Smooth muscle cell (in vitro differentiated cells): ENCODE data around the gene C22orf31. TPM values are rescaled to one million over a fixed set of nuclear protein-coding genes. Genes with fewer than 3 reads are reported as not detected.
A peak's percentile ranks its signal among the peaks of the same experiment; 100 is the strongest.

Experiments
- DNase-seq: peaks from one replicate; lab custom pipeline; 2025; ENCODE audit not compliant: unreplicated experiment; lab: John Stamatoyannopoulos, UW
- H2AFZ ChIP-seq: fragments of 200-600 bp; sonication (generic); 2 replicates; pipeline ENCODE4 v1.6.0; 2016; ENCODE audit warnings: antibody characterized with exemption, low read depth, mild to moderate bottlenecking
- H3F3A ChIP-seq: fragments of 200-600 bp; sonication (generic); 2 replicates; pipeline ENCODE4 v1.6.0; 2017; ENCODE audit warnings: antibody characterized with exemption, low read depth
- H3K27ac ChIP-seq: fragments of 200-600 bp; sonication (generic); 2 replicates; pipeline ENCODE4 v1.5.1; 2016; ENCODE audit warnings: low read depth, mild to moderate bottlenecking
- H3K27me3 ChIP-seq: fragments of 200-600 bp; sonication (generic); 2 replicates; pipeline ENCODE4 v1.6.1; 2016; ENCODE audit warnings: low read depth, mild to moderate bottlenecking
- H3K36me3 ChIP-seq: fragments of 200-600 bp; sonication (generic); 2 replicates; pipeline ENCODE4 v1.5.1; 2016; ENCODE audit warnings: low read depth
- H3K4me1 ChIP-seq: fragments of 200-600 bp; sonication (generic); 2 replicates; pipeline ENCODE4 v1.5.1; 2016; ENCODE audit warnings: low read depth
- H3K4me2 ChIP-seq: fragments of 200-600 bp; sonication (generic); 2 replicates; pipeline ENCODE4 v1.6.0; 2016; ENCODE audit warnings: mild to moderate bottlenecking
- H3K4me3 ChIP-seq: fragments of 200-600 bp; sonication (generic); 2 replicates; pipeline ENCODE4 v1.5.1; 2016; ENCODE audit warnings: mild to moderate bottlenecking
- H3K79me2 ChIP-seq: fragments of 200-600 bp; sonication (generic); 2 replicates; pipeline ENCODE4 v1.6.0; 2016; ENCODE audit warnings: low read depth, mild to moderate bottlenecking
- H3K9ac ChIP-seq: fragments of 200-600 bp; sonication (generic); 2 replicates; pipeline ENCODE4 v1.6.0; 2016; ENCODE audit warnings: low read depth
- H3K9me3 ChIP-seq: fragments of 200-600 bp; sonication (generic); replicated peaks from 2 replicates; pipeline ENCODE4 v1.5.1; 2016; ENCODE audit warnings: low read depth
- H4K20me1 ChIP-seq: fragments of 200-600 bp; sonication (generic); 2 replicates; pipeline ENCODE4 v1.6.0; 2016; ENCODE audit warnings: low read depth
- CTCF ChIP-seq: fragments of 200-600 bp; sonication (generic); IDR thresholded peaks from 2 replicates; pipeline ENCODE4 v1.5.1; 2017; ENCODE audit warnings: borderline replicate concordance, mild to moderate bottlenecking, antibody characterized with exemption; ENCODE audit not compliant: insufficient read depth, poor library complexity, severe bottlenecking
- WGBS: methylation state at CpG from one replicate; pipeline ENCODE4 v1.1.7; 2016; ENCODE audit warnings: low lambda C conversion rate; 5-methylcytosine and 5-hydroxymethylcytosine counted together
- polyA plus RNA-seq: library from polyadenylated mRNA; unstranded; fragments of >200 nt; fragmentation: Nextera tagmentation; extraction: Ambion mirVana; gene quantifications from 2 replicates; pipeline ENCODE4 v1.2.1, GENCODE V29; 2016
- total RNA-seq: library from RNA; depleted of rRNA; stranded (reverse); fragments of >200 nt; gene quantifications from 2 replicates; pipeline ENCODE4 v1.2.3, GENCODE V29; 2014

C22orf31 gene
- total and polyA plus RNA-seq, 2 experiments from 2014 or later = not detected

DNA sequence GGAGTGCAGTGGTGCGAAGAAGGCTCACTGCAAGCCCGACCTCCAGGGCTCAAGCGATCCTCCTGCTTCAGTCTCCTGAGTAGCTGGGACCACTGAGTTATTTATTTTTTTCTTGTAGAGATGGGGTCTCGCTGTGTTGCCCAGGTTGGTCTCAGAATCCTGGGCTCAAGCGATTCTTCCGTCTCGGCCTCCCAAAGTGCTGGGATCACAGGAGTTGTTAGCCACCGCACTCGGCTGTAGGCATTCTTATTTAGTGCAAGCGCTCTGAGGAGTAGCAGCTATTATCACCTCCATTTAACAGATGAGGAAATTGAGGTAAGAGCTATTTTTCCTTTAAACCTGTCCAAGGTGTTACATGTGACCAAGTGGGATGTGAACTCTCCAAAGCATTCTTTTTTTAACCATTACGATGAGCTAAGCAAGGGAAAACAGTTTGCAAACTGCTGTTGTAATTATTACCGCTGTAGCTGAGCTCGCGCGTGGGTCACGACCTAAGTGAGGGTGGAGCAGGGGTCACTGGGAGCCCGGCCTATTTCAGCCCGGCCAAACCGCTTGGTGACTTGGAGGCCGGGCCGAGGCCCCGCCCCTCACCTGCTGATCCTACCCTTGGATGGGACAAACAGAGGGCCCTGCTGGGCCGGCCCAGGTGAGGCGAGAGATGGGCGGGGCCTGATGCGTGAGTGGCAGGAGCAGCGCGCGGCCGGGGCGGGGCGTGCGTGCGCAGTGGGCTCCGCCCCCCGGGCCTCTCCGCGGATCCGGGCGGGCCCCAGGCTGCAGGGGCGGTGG lies 10.8 kb upstream of the C22orf31 start:
- peak; percentile 27 for DNase-seq
- no peak for TF ChIP-seq CTCF
- WGBS = 41% methylated on average over 25 of the region's 41 CpGs
- no peaks in the 10 kb centered on the region for H3K36me3 ChIP-seq
- H3K27ac ChIP-seq = no peak overlapping the region
- peaks cover 26% of the 10 kb centered on the region for H3K27me3 ChIP-seq
- no peak overlapping the region for H3K9ac ChIP-seq
- H3K4me1 ChIP-seq = peaks cover 14% of the 10 kb centered on the region
- H3K79me2 ChIP-seq = no peaks in the 10 kb centered on the region
- peak overlapping the region; percentile 96 for H3K4me2 ChIP-seq
- peak overlapping the region; percentile 82 for H2AFZ ChIP-seq
- H3F3A ChIP-seq = no peaks in the 10 kb centered on the region
- peak overlapping the region; percentile 55 for H3K4me3 ChIP-seq
- H3K9me3 ChIP-seq = no peaks in the 10 kb centered on the region
- no peaks in the 10 kb centered on the region for H4K20me1 ChIP-seq

GRCh38 chr22:29071261-29072045 lies 9.8 kb upstream of the C22orf31 start:
- H3K9ac ChIP-seq = no peak overlapping the region
- H3K4me3 ChIP-seq = peak overlapping the region; percentile 55
- no peaks in the 10 kb centered on the region for H4K20me1 ChIP-seq
- 8% methylated on average over 35 of the region's 60 CpGs for WGBS
- H3K4me2 ChIP-seq = peak overlapping the region; percentile 96
- no peaks in the 10 kb centered on the region for H3K9me3 ChIP-seq
- TF ChIP-seq CTCF = no peak
- H3K36me3 ChIP-seq = no peaks in the 10 kb centered on the region
- H3K79me2 ChIP-seq = no peaks in the 10 kb centered on the region
- peaks cover 14% of the 10 kb centered on the region for H3K4me1 ChIP-seq
- no peaks in the 10 kb centered on the region for H3F3A ChIP-seq
- H3K27ac ChIP-seq = no peak overlapping the region
- H2AFZ ChIP-seq = peak overlapping the region; percentile 82
- H3K27me3 ChIP-seq = peaks cover 26% of the 10 kb centered on the region
- DNase-seq = no peak

DNA sequence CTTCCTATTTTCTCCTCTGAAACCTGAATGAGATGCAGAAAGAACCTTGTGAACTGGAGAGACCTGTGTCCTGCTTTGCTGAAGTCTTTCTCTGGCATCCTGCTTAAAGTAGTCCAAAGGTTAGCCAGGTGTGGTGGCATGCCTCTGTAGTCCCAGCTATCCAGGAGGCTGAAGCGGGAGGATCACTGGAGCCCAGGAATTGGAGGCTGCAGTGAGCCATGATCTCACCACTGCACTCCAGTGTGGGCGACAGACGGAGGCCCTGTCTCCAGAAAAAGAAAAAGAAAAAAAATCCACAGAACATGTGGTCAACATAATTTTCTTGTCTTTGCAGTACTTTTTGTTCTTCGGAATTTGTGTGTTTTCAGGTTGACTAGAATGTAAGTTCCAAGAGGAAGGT lies 8.9 kb upstream of the C22orf31 start:
- TF ChIP-seq CTCF = no peak
- Histone ChIP-seq H3K27ac (no peak overlapping the region), H3K27me3 (peaks cover 26% of the 10 kb centered on the region), H3K9ac (no peak overlapping the region), H3K36me3 (no peaks in the 10 kb centered on the region), H3K79me2 (no peaks in the 10 kb centered on the region), H4K20me1 (no peaks in the 10 kb centered on the region), H3K4me3 (no peak overlapping the region), H3K9me3 (no peaks in the 10 kb centered on the region), H3K4me1 (peaks cover 14% of the 10 kb centered on the region), H2AFZ (no peak overlapping the region), H3K4me2 (no peak overlapping the region), H3F3A (no peaks in the 10 kb centered on the region)
- 100% methylated on average over 4 of the region's 4 CpGs for WGBS
- no peak for DNase-seq
